Breast epithelium (tissue), 4 donors: ENCODE results near the gene HIPK1. TPM values are rescaled to one million over a fixed set of nuclear protein-coding genes. Genes with fewer than 3 reads are reported as not detected.
"Not testable (repeated sequence)": the region's sequence is repeated elsewhere in the genome, so short reads cannot be mapped to it uniquely, and the experiment has no call there.

Source experiments
- DNase-seq, 2 donors: peaks; one replicate each; pipeline ENCODE4 v3.0.0-alpha.2; 2019; ENCODE audit warnings: low spot score in 2 of 2
- H3K27ac ChIP-seq, 2 donors: fragments of 200-600 bp; sonication (generic) in 1 of 2; one replicate each; pipeline ENCODE4 v1.5.1; 2016 to 2019; ENCODE audit warnings: mild to moderate bottlenecking in 1 of 2
- H3K27me3 ChIP-seq, 2 donors: fragments of 200-600 bp; sonication (generic) in 1 of 2; one replicate each; pipeline versions ENCODE4 v1.5.1 to v1.6.0; 2017 to 2019; ENCODE audit warnings: control low read depth in 1 of 2, mild to moderate bottlenecking in 1 of 2
- H3K36me3 ChIP-seq: fragments of 200-600 bp; one replicate; pipeline ENCODE4 v1.5.1; 2019
- H3K4me1 ChIP-seq, 2 donors: fragments of 200-600 bp; sonication (generic); one replicate each; pipeline ENCODE4 v1.5.1; 2016 to 2019; ENCODE audit warnings: control low read depth in 1 of 2
- H3K4me3 ChIP-seq, 3 donors: fragments of 200-600 bp; sonication (generic); 1 replicate in 2 of 3; 2 replicates in 1 of 3; pipeline ENCODE4 v1.5.1; 2016 to 2019; ENCODE audit warnings: mild to moderate bottlenecking in 3 of 3, moderate library complexity in 2 of 3
- H3K9me3 ChIP-seq, 2 donors: fragments of 200-600 bp; sonication (generic) in 1 of 2; one replicate each; pipeline ENCODE4 v1.5.1; 2016 to 2019; ENCODE audit warnings: control low read depth in 1 of 2
- CTCF ChIP-seq, 3 donors: fragments of 450-650 bp; IDR thresholded peaks; one replicate each; pipeline ENCODE4 v1.5.1; 2016 to 2017; ENCODE audit warnings: antibody characterized with exemption in 3 of 3, mild to moderate bottlenecking in 3 of 3, moderate library complexity in 3 of 3
- POLR2A ChIP-seq: fragments of 450-650 bp; IDR thresholded peaks from one replicate; pipeline ENCODE4 v1.6.1; 2016; ENCODE audit warnings: antibody characterized with exemption, mild to moderate bottlenecking, moderate library complexity
- POLR2AphosphoS5 ChIP-seq, 3 donors: sonication (generic); formaldehyde crosslinking; IDR thresholded peaks; one replicate each; pipeline ENCODE4 v1.6.1; 2017; ENCODE audit warnings: antibody characterized with exemption in 3 of 3
- intact Hi-C: fragments of 100-400 bp; cut with DNase I; formaldehyde crosslinking; loops from one replicate; pipeline ENCODE4 v1.15.1; 2023; ENCODE audit warnings: low total_unique reads
- total RNA-seq, 3 donors: library from RNA; depleted of rRNA; stranded (reverse); fragments of >200 nt; gene quantifications; one replicate each; pipeline ENCODE4 v1.1.0, GENCODE V29; 2016

Gene HIPK1
- total RNA-seq, 3 donors from 2014 or later = 46.9 to 66.2 (median 57.8) TPM

- H3K4me3 ChIP-seq = no peak overlapping the region
- intact Hi-C loops = no loop called here
- H3K36me3 ChIP-seq = no peaks in the 10 kb centered on the region
- DNase-seq = no peak
- no peaks in the 10 kb centered on the region for H3K4me1 ChIP-seq
- no peak overlapping the region for H3K27ac ChIP-seq
- TF ChIP-seq CTCF (IDR thresholded peaks at IDR 0.05) = no peak
- no peak for TF ChIP-seq POLR2AphosphoS5 (IDR thresholded peaks at IDR 0.05)
- no peak for TF ChIP-seq POLR2A
- peaks cover 1 to 17% of the 10 kb centered on the region in 2 donors for H3K9me3 ChIP-seq
- no peaks in the 10 kb centered on the region for H3K27me3 ChIP-seq
These were observed 70.7 kb downstream of the HIPK1 start for GRCh38 chr1:113999799-114000198.

GRCh38 chr1:114000406-114000805 is 71.3 kb downstream of the HIPK1 start:
- no peak overlapping the region for H3K27ac ChIP-seq
- H3K9me3 ChIP-seq = peaks cover 0 to 11% of the 10 kb centered on the region in 2 donors
- H3K4me1 ChIP-seq = no peaks in the 10 kb centered on the region
- no peaks in the 10 kb centered on the region for H3K36me3 ChIP-seq
- H3K27me3 ChIP-seq = no peaks in the 10 kb centered on the region
- no peak overlapping the region for H3K4me3 ChIP-seq
- intact Hi-C loops = no loop called here
- DNase-seq = no peak
- TF ChIP-seq POLR2A (no peak), POLR2AphosphoS5 (IDR thresholded peaks at IDR 0.05) (no peak), CTCF (IDR thresholded peaks at IDR 0.05) (no peak)

- no peaks in the 10 kb centered on the region for H3K27me3 ChIP-seq
- no peaks in the 10 kb centered on the region for H3K4me1 ChIP-seq
- H3K4me3 ChIP-seq = no peak overlapping the region
- peak overlapping the region in 1 of 2 donors; percentile 20 for H3K27ac ChIP-seq
- no peak for DNase-seq
- H3K36me3 ChIP-seq = no peaks in the 10 kb centered on the region
- no peak for TF ChIP-seq POLR2A
- no peak for TF ChIP-seq POLR2AphosphoS5 (IDR thresholded peaks at IDR 0.05)
- TF ChIP-seq CTCF (IDR thresholded peaks at IDR 0.05) = no peak
- intact Hi-C loops = no loop called here
- no peaks in the 10 kb centered on the region for H3K9me3 ChIP-seq
These were observed 73.5 kb downstream of the HIPK1 start for GRCh38 chr1:114002492-114003239.

GRCh38 chr1:114003431-114003830 is 74.3 kb downstream of the HIPK1 start:
- H3K27ac ChIP-seq = peak overlapping the region in 1 of 2 donors; percentile 20
- DNase-seq = no peak
- H3K27me3 ChIP-seq = no peaks in the 10 kb centered on the region
- intact Hi-C loops = no loop called here
- H3K36me3 ChIP-seq = no peaks in the 10 kb centered on the region
- H3K4me1 ChIP-seq = no peaks in the 10 kb centered on the region
- no peaks in the 10 kb centered on the region for H3K9me3 ChIP-seq
- H3K4me3 ChIP-seq = no peak overlapping the region
- TF ChIP-seq POLR2A (no peak), POLR2AphosphoS5 (IDR thresholded peaks at IDR 0.05) (no peak)

GRCh38 chr1:114006825-114007224 is 77.7 kb downstream of the HIPK1 start:
- H3K36me3 ChIP-seq, H3K27ac ChIP-seq, DNase-seq, H3K4me1 ChIP-seq, intact Hi-C loops, H3K4me3 ChIP-seq, H3K27me3 ChIP-seq, H3K9me3 ChIP-seq: not testable (repeated sequence)

- Histone ChIP-seq H3K27me3 (no peaks in the 10 kb centered on the region), H3K4me1 (no peaks in the 10 kb centered on the region), H3K9me3 (no peaks in the 10 kb centered on the region), H3K4me3 (no peak overlapping the region), H3K36me3 (no peaks in the 10 kb centered on the region), H3K27ac (no peak overlapping the region)
- intact Hi-C loops = no loop called here
- no peak for DNase-seq
- TF ChIP-seq POLR2A (no peak), POLR2AphosphoS5 (IDR thresholded peaks at IDR 0.05) (no peak), CTCF (IDR thresholded peaks at IDR 0.05) (no peak)
These were observed 79.4 kb downstream of the HIPK1 start for GRCh38 chr1:114008480-114008941.
